Measurements from ENCODE around the gene CYP1B1.

Gene CYP1B1

DNA sequence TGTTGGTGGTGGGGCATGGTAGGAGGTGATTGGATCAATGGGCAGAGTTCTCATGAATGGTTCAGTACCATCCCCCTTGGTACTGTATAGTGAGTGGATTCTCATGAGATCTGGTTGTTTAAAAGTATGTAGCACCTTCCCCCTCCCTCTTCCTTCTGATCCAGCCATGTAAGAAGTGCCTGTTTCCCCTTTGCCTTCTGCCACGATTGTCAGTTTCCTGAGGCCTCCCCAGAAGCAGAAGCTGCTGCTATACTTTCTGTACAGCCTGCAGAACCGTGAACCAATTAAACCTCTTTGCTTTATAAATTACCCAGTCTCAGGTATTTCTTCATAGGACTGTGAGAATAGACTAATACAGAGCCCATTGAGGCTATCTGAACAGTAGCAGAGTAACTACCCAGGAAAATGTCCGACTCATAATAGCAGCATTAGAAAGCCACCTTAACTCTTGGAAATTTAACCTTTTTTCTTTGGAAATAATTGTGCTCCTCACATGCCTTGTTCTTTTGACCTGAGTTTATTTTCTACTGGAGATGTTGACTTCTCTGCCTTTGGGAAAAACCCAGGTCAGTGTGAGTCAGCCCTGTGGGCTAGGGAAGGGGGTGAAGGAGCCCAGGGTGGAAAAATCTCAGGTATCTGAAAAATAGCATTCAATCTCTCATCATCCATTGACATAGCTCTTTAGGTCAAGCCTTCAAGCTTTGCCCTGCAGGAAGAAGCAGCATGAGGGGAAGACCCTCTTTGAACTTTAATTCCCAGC is 18.1 kb downstream of the CYP1B1 start:
- Histone ChIP-seq H3K4me3 (ENCODE audit: insufficient read depth in 1 of 2, low read depth in 1 of 2, low read length in 2 of 2) (no peak overlapping the region), H2BK5ac (ENCODE audit: low read depth, low read length, poor library complexity, severe bottlenecking) (no peak overlapping the region), H3K27me3 (ENCODE audit: control insufficient read depth in 1 of 2, insufficient read depth in 1 of 2, low read length in 2 of 2) (no peaks in the 10 kb centered on the region), H3K23ac (ENCODE audit: low read length in 2 of 2) (no peak overlapping the region), H3K14ac (ENCODE audit: low read length in 2 of 2) (no peak overlapping the region), H3K4me1 (ENCODE audit: control insufficient read depth, insufficient read depth, low read depth, low read length) (peaks cover 12% of the 10 kb centered on the region), H3K18ac (ENCODE audit: low read depth in 1 of 2, low read length in 2 of 2) (no peak overlapping the region), H3K4ac (ENCODE audit: low read depth in 1 of 2, low read length in 2 of 2) (no peak overlapping the region), H3K4me2 (ENCODE audit: low read length, poor library complexity, severe bottlenecking) (no peak overlapping the region), H3K79me1 (replicated peaks; ENCODE audit: low read length, poor library complexity, severe bottlenecking) (no peaks in the 10 kb centered on the region), H3K9me3 (ENCODE audit: control insufficient read depth, low read length) (no peaks in the 10 kb centered on the region), H3K27ac (ENCODE audit: low read length, poor library complexity, severe bottlenecking) (peak overlapping the region; percentile 17), H3K9ac (ENCODE audit: low read length) (no peak overlapping the region), H2BK12ac (ENCODE audit: low read length in 2 of 2) (no peak overlapping the region), H2BK120ac (ENCODE audit: low read depth, low read length) (no peak overlapping the region), H2AFZ (ENCODE audit: low read depth, low read length) (no peak overlapping the region), H3K36me3 (ENCODE audit: control insufficient read depth in 1 of 2, insufficient read depth in 2 of 2, low read depth in 1 of 2, low read length in 2 of 2) (no peaks in the 10 kb centered on the region), H4K8ac (ENCODE audit: low read length) (no peak overlapping the region), H2BK15ac (ENCODE audit: low read depth, poor library complexity, severe bottlenecking) (no peak overlapping the region), H4K91ac (ENCODE audit: low read length) (no peak overlapping the region), H2AK5ac (ENCODE audit: low read length, severe bottlenecking) (no peak overlapping the region)
- 61% methylated on average over 3 of the region's 3 CpGs for WGBS
- peak; percentile 40 for DNase-seq

GRCh38 chr2:38056216-38056615 is 19.7 kb downstream of the CYP1B1 start:
- Histone ChIP-seq H2BK120ac (ENCODE audit: low read depth, low read length) (no peak overlapping the region), H2BK12ac (ENCODE audit: low read length in 2 of 2) (no peak overlapping the region), H3K4me1 (ENCODE audit: control insufficient read depth, insufficient read depth, low read depth, low read length) (peaks cover 12% of the 10 kb centered on the region), H2AK5ac (ENCODE audit: low read length, severe bottlenecking) (no peak overlapping the region), H3K23ac (ENCODE audit: low read length in 2 of 2) (no peak overlapping the region), H3K36me3 (ENCODE audit: control insufficient read depth in 1 of 2, insufficient read depth in 2 of 2, low read depth in 1 of 2, low read length in 2 of 2) (no peaks in the 10 kb centered on the region), H3K9me3 (ENCODE audit: control insufficient read depth, low read length) (no peaks in the 10 kb centered on the region), H4K8ac (ENCODE audit: low read length) (no peak overlapping the region), H2BK5ac (ENCODE audit: low read depth, low read length, poor library complexity, severe bottlenecking) (no peak overlapping the region), H4K91ac (ENCODE audit: low read length) (peak overlapping the region; percentile 39), H3K4me3 (ENCODE audit: insufficient read depth in 1 of 2, low read depth in 1 of 2, low read length in 2 of 2) (no peak overlapping the region), H3K79me1 (replicated peaks; ENCODE audit: low read length, poor library complexity, severe bottlenecking) (no peaks in the 10 kb centered on the region), H3K4me2 (ENCODE audit: low read length, poor library complexity, severe bottlenecking) (no peak overlapping the region), H3K9ac (ENCODE audit: low read length) (no peak overlapping the region), H3K27me3 (ENCODE audit: control insufficient read depth in 1 of 2, insufficient read depth in 1 of 2, low read length in 2 of 2) (no peaks in the 10 kb centered on the region), H2BK15ac (ENCODE audit: low read depth, poor library complexity, severe bottlenecking) (no peak overlapping the region), H3K14ac (ENCODE audit: low read length in 2 of 2) (no peak overlapping the region), H3K4ac (ENCODE audit: low read depth in 1 of 2, low read length in 2 of 2) (no peak overlapping the region), H3K27ac (ENCODE audit: low read length, poor library complexity, severe bottlenecking) (no peak overlapping the region), H3K18ac (ENCODE audit: low read depth in 1 of 2, low read length in 2 of 2) (no peak overlapping the region), H2AFZ (ENCODE audit: low read depth, low read length) (no peak overlapping the region)
- 57% methylated on average over 2 of the region's 3 CpGs for WGBS
- DNase-seq = no peak

DNA sequence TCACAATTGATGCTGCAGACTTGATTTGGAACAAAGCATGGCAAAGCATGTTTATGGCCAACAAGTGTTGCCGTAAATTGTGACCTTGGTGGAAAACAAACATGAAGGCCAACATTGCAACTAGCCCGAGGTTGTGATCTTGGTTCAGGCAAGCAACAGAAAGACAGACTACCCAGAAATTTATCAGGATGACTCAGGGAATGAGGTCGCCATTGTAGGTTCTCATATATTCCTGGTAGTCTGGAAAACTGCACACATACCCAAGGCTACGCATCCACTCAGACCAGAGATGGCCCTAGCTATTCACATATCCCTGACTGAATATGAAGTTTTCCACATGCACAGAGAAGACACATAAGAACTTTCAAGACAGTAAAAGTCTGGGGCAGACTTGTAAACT is 30.1 kb downstream of the CYP1B1 start:
- no peak overlapping the region for H2AFZ ChIP-seq (ENCODE audit: low read depth, low read length)
- no peak overlapping the region for H4K91ac ChIP-seq (ENCODE audit: low read length)
- no peak overlapping the region for H2BK15ac ChIP-seq (ENCODE audit: low read depth, poor library complexity, severe bottlenecking)
- no peak overlapping the region for H3K9ac ChIP-seq (ENCODE audit: low read length)
- peaks cover 7% of the 10 kb centered on the region for H3K9me3 ChIP-seq (ENCODE audit: control insufficient read depth, low read length)
- no peak overlapping the region for H3K18ac ChIP-seq (ENCODE audit: low read depth in 1 of 2, low read length in 2 of 2)
- H3K4me1 ChIP-seq (ENCODE audit: control insufficient read depth, insufficient read depth, low read depth, low read length) = no peaks in the 10 kb centered on the region
- H3K4me2 ChIP-seq (ENCODE audit: low read length, poor library complexity, severe bottlenecking) = no peak overlapping the region
- WGBS = 79% methylated on average over 4 of the region's 4 CpGs
- no peak overlapping the region for H2BK12ac ChIP-seq (ENCODE audit: low read length in 2 of 2)
- no peak overlapping the region for H3K27ac ChIP-seq (ENCODE audit: low read length, poor library complexity, severe bottlenecking)
- H3K4ac ChIP-seq (ENCODE audit: low read depth in 1 of 2, low read length in 2 of 2) = no peak overlapping the region
- H3K36me3 ChIP-seq (ENCODE audit: control insufficient read depth in 1 of 2, insufficient read depth in 2 of 2, low read depth in 1 of 2, low read length in 2 of 2) = no peaks in the 10 kb centered on the region
- DNase-seq = peak; percentile 47
- no peak overlapping the region for H3K23ac ChIP-seq (ENCODE audit: low read length in 2 of 2)
- H4K8ac ChIP-seq (ENCODE audit: low read length) = no peak overlapping the region
- H2AK5ac ChIP-seq (ENCODE audit: low read length, severe bottlenecking) = no peak overlapping the region
- H3K4me3 ChIP-seq (ENCODE audit: insufficient read depth in 1 of 2, low read depth in 1 of 2, low read length in 2 of 2) = no peak overlapping the region
- H3K14ac ChIP-seq (ENCODE audit: low read length in 2 of 2) = no peak overlapping the region
- H3K79me1 ChIP-seq (replicated peaks; ENCODE audit: low read length, poor library complexity, severe bottlenecking) = no peaks in the 10 kb centered on the region
- H2BK120ac ChIP-seq (ENCODE audit: low read depth, low read length) = no peak overlapping the region
- no peak overlapping the region for H2BK5ac ChIP-seq (ENCODE audit: low read depth, low read length, poor library complexity, severe bottlenecking)
- no peaks in the 10 kb centered on the region for H3K27me3 ChIP-seq (ENCODE audit: control insufficient read depth in 1 of 2, insufficient read depth in 1 of 2, low read length in 2 of 2)

DNA sequence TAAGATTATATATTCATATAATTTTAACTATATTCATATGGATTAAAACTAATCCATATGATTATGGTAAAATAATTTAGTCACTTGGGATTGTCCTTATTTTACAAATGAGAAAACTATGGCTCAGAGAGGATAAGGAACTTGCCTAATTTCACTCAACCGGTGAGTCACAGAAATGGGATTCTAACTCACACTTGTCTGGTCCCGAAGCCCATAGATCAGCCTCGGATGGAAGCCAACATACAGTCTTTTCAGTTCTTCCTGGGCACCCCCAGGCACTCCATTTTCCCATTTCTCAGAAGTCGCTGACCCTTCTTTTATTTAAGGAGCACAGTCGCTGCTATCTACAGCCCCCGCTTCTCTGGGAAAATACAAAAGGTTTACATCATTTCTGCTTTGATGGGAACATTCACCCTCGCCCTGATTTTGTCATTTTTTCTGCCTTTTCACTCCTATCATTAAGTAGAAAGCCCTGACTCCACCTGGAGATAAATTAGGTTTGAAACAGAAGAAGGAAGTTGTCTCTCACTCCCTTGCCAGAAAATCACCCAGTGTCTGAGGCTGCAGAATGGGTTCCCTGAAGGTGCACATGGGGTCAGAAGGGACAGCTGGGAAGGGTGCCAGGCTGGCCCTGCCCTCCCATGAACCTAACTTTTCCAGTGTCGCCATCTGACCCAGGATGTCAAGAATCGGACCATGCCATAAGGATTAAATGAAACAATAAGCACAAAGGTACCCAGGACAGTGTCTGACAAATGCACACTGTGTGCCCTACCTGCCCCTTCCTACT is 36.6 kb downstream of the CYP1B1 start:
- Histone ChIP-seq H3K9ac (ENCODE audit: low read length) (peak overlapping the region; percentile 86), H3K14ac (ENCODE audit: low read length in 2 of 2) (no peak overlapping the region), H2BK12ac (ENCODE audit: low read length in 2 of 2) (no peak overlapping the region), H2BK5ac (ENCODE audit: low read depth, low read length, poor library complexity, severe bottlenecking) (no peak overlapping the region), H3K23ac (ENCODE audit: low read length in 2 of 2) (no peak overlapping the region), H2AFZ (ENCODE audit: low read depth, low read length) (no peak overlapping the region), H3K4ac (ENCODE audit: low read depth in 1 of 2, low read length in 2 of 2) (no peak overlapping the region), H3K4me3 (ENCODE audit: insufficient read depth in 1 of 2, low read depth in 1 of 2, low read length in 2 of 2) (no peak overlapping the region), H3K79me1 (replicated peaks; ENCODE audit: low read length, poor library complexity, severe bottlenecking) (no peaks in the 10 kb centered on the region), H3K18ac (ENCODE audit: low read depth in 1 of 2, low read length in 2 of 2) (no peak overlapping the region), H2AK5ac (ENCODE audit: low read length, severe bottlenecking) (no peak overlapping the region), H2BK15ac (ENCODE audit: low read depth, poor library complexity, severe bottlenecking) (no peak overlapping the region), H4K8ac (ENCODE audit: low read length) (no peak overlapping the region), H3K9me3 (ENCODE audit: control insufficient read depth, low read length) (peaks cover 7% of the 10 kb centered on the region), H3K27me3 (ENCODE audit: control insufficient read depth in 1 of 2, insufficient read depth in 1 of 2, low read length in 2 of 2) (peaks cover 0 to 9% of the 10 kb centered on the region in 2 experiments), H4K91ac (ENCODE audit: low read length) (no peak overlapping the region), H2BK120ac (ENCODE audit: low read depth, low read length) (no peak overlapping the region), H3K36me3 (ENCODE audit: control insufficient read depth in 1 of 2, insufficient read depth in 2 of 2, low read depth in 1 of 2, low read length in 2 of 2) (no peaks in the 10 kb centered on the region), H3K4me2 (ENCODE audit: low read length, poor library complexity, severe bottlenecking) (no peak overlapping the region), H3K4me1 (ENCODE audit: control insufficient read depth, insufficient read depth, low read depth, low read length) (no peaks in the 10 kb centered on the region), H3K27ac (ENCODE audit: low read length, poor library complexity, severe bottlenecking) (no peak overlapping the region)
- 90% methylated on average over 8 of the region's 9 CpGs for WGBS
- peak; percentile 19 for DNase-seq

All from mesenchymal stem cell (in vitro differentiated cells and primary cell).